ENCODE results near the gene LONRF3. TPM values are rescaled to one million over a fixed set of nuclear protein-coding genes. Genes with fewer than 3 reads are reported as not detected.
A peak's percentile ranks its signal among the peaks of the same experiment; 100 is the strongest.

LONRF3 gene
- total RNA-seq, 1 experiment from 2014 or later: 13.1 TPM

DNA sequence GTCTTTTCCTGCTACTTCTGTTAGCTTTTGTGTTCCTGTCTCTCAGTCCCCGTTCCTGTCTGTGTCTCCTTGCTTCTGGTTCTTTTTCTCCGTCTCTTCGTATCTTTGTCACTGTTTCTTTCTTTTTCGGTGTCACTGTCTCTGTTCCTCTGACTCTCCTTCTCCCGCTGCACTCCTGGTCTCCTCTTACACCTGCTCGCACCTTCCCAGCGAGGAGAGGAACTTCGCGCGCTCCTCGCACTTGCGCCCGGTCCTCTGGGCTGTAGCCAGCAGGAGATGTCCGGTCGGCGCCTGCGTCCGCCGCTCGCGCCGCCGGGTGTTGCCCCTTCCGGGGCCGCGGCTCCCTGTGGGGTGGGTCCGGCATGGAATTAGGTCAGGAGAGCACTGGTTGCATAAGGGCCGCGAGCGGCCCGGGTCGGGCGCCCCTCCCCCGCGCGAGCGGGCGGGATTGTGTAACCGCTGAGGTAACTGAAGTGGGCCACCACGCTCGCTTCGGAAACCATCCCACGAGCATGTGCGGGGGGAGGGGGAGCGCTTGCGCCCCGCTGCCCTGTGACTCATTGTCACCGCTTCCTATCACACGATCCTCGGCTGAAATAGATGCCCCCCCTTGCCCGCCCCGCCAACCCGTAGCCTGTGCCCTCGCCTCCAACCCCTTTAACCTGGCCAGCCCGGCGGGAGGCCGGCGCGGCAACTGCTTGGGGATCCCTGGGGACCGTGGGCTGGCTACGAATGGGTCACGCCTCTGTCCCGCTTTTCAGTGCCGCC lies 1.6 kb downstream of the LONRF3 start:
- DNase-seq (ENCODE audit: low read depth, low spot score) (no peak), ATAC-seq (peak; percentile 60)
- intact Hi-C loops (cut with micrococcal nuclease; ENCODE audit: unreplicated experiment) (no loop called here), in situ Hi-C loops (cut with HindIII; ENCODE audit: low pct_unique_long_range_greater_than_20kb, low sequenced_read_pairs) (no loop called here)
- no peaks in the 10 kb centered on the region for H3K36me3 ChIP-seq (ENCODE audit: control insufficient read depth, insufficient read depth, low read length)
- TF ChIP-seq POLR2AphosphoS5 (IDR thresholded peaks at IDR 0.05; ENCODE audit: low read depth, low read length) (no peak; the same call in 1 of the 2 replicates), REST (IDR thresholded peaks at IDR 0.05; ENCODE audit: insufficient read depth in 1 of 2, low read depth in 2 of 2, low read length in 1 of 2) (no peak), TCF7L2 (IDR thresholded peaks at IDR 0.05; ENCODE audit: low read depth, low read length) (no peak), SIN3A (IDR thresholded peaks at IDR 0.05; ENCODE audit: borderline replicate concordance, insufficient read depth, low read depth, low read length) (no peak), CTCF (IDR thresholded peaks at IDR 0.05) (no peak)
- no TSS peak for BruUV-seq (replicated peaks)
- POLR2A ChIA-PET: no interaction called here
- H3K27ac ChIP-seq (ENCODE audit: low read length): peak overlapping the region; percentile 81
- H3K9me3 ChIP-seq (ENCODE audit: control insufficient read depth, insufficient read depth, low read depth, low read length): no peaks in the 10 kb centered on the region
- peaks cover 9% of the 10 kb centered on the region for H3K27me3 ChIP-seq (ENCODE audit: control insufficient read depth, insufficient read depth, low read length)
- H3K4me3 ChIP-seq (ENCODE audit: low read depth in 2 of 2, low read length in 2 of 2): peak overlapping the region; percentile 63 to 76
- CTCF ChIA-PET: interaction anchor here (0.9 kb wide), 1 partner anchor 13 kb away, joined by 3 read pairs; no protein-coding TSS in a partner anchor
- H3K4me1 ChIP-seq (ENCODE audit: control insufficient read depth, insufficient read depth, low read length): peaks cover 8% of the 10 kb centered on the region

DNA sequence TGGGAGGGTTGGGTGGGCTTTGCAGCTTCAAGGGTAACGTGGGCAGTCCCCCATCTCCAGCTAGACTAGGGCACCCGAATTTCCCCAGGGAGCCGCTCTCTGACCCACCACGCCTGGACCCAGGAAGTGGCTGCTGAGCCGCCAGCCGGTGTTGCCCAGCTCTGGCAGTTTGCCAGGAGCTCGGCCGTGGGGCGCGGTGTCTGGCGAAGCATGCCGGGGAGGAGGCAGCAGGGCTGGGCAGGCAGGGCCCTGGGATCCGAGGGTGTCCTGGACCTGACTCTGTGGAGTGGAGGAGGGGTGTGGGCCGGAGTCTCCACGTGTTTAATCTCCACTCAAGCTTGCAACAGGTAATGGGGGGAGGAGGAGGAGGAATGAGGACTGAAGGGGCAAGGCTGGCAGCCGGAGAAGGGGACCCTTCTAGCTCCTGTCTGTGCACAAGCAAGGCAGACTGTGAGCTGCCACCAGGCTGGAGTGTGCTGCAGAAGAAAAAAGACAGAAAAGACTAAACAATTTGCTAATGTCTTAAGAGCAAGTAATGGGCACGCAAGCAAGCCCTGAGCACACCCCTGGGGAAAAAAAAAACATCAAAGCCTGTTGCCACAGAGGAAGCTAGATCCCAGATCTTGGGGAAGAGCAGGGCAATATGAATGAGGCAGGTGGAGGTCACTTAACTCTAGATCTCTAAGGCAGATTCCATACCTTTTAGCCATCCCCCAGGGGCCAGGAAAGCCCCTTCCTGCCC lies 2.4 kb downstream of the LONRF3 start:
- Histone ChIP-seq H3K27me3 (ENCODE audit: control insufficient read depth, insufficient read depth, low read length) (peaks cover 8% of the 10 kb centered on the region), H3K4me3 (ENCODE audit: low read depth in 2 of 2, low read length in 2 of 2) (peak overlapping the region; percentile 63 to 76), H3K4me1 (ENCODE audit: control insufficient read depth, insufficient read depth, low read length) (peaks cover 8% of the 10 kb centered on the region), H3K27ac (ENCODE audit: low read length) (peak overlapping the region; percentile 81), H3K9me3 (ENCODE audit: control insufficient read depth, insufficient read depth, low read depth, low read length) (no peaks in the 10 kb centered on the region), H3K36me3 (ENCODE audit: control insufficient read depth, insufficient read depth, low read length) (no peaks in the 10 kb centered on the region)
- ChIA-PET POLR2A (interaction anchor here (0.5 to 0.6 kb wide), 2 partner anchors 18 to 90 kb away, joined by 3 to 4 read pairs; no protein-coding TSS in a partner anchor), CTCF (no interaction called here)
- intact Hi-C loops (cut with micrococcal nuclease; ENCODE audit: unreplicated experiment): no loop called here
- BruUV-seq (replicated peaks): no TSS peak
- DNase-seq (ENCODE audit: low read depth, low spot score): no peak
- in situ Hi-C loops (cut with HindIII; ENCODE audit: low pct_unique_long_range_greater_than_20kb, low sequenced_read_pairs): no loop called here
- peak; percentile 48 for ATAC-seq
- no peak for TF ChIP-seq POLR2AphosphoS5 (IDR thresholded peaks at IDR 0.05; ENCODE audit: low read depth, low read length)
- TF ChIP-seq REST (IDR thresholded peaks at IDR 0.05; ENCODE audit: insufficient read depth in 1 of 2, low read depth in 2 of 2, low read length in 1 of 2): no peak
- peak; percentile 79 for TF ChIP-seq TCF7L2 (IDR thresholded peaks at IDR 0.05; ENCODE audit: low read depth, low read length)
